HL-60 (cell line): ENCODE measurements around the gene MTX2.

ENCODE experiments used
- DNase-seq, 2 experiments: peaks; one replicate each; pipeline ENCODE4 v3.0.0-alpha.2; 2010 to 2020; ENCODE audit warnings: low read depth in 1 of 2, low spot score in 1 of 2
- H3K27ac ChIP-seq: fragments of 250-450 bp; sonication (Bioruptor Pico); replicated peaks from 2 replicates; pipeline ENCODE4 v1.5.1; 2020; ENCODE audit warnings: mild to moderate bottlenecking, moderate library complexity
- H3K27me3 ChIP-seq: fragments of 250-450 bp; sonication (Bioruptor Pico); 2 replicates; pipeline ENCODE4 v1.5.1; 2021; ENCODE audit warnings: mild to moderate bottlenecking, moderate library complexity; ENCODE audit not compliant: insufficient read depth, poor library complexity, severe bottlenecking
- H3K4me3 ChIP-seq: replicated peaks from 2 replicates; pipeline ENCODE4 v1.5.1; 2011; ENCODE audit warnings: mild to moderate bottlenecking, control low read depth, low read length; ENCODE audit not compliant: insufficient read depth
- CTCF ChIP-seq: IDR thresholded peaks from one replicate; pipeline ENCODE4 v1.5.1; 2011; ENCODE audit warnings: low read length, control low read depth, inconsistent platforms; ENCODE audit not compliant: insufficient read depth
- GABPA ChIP-seq: IDR thresholded peaks from 2 replicates; pipeline ENCODE4 v1.6.1; 2012; ENCODE audit warnings: low read depth
- POLR2AphosphoS5 ChIP-seq: IDR thresholded peaks from 2 replicates; pipeline ENCODE4 v1.6.1; 2012; ENCODE audit warnings: low read depth
- REST ChIP-seq: IDR thresholded peaks from 2 replicates; pipeline ENCODE4 v1.6.1; 2012; ENCODE audit warnings: low read depth; ENCODE audit not compliant: insufficient replicate concordance
- SPI1 ChIP-seq: IDR thresholded peaks from 2 replicates; pipeline ENCODE4 v1.6.1; 2012; ENCODE audit warnings: low read depth, mild to moderate bottlenecking, borderline replicate concordance

MTX2 gene

DNA sequence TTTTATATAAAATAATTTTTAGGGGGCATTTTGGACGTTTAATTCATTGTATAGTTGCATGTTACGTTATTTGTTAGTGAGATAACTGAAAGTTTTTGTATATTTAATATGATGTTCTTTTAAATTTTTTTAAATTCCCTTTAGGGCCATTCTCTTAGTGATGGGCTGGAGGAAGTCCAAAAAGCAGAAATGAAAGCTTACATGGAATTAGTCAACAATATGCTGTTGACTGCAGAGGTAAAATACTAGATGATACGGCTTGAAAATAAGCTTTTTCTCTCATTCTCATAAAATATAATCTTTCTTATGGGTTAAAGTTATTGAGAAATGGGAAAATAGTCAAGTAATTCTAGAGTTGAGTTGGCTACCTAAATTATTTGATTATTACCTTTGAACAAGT is 58.9 kb downstream of the MTX2 start:
- TF ChIP-seq SPI1 (no peak), POLR2AphosphoS5 (no peak), GABPA (no peak)
- H3K27me3 ChIP-seq, result no peaks in the 10 kb centered on the region
- no peak for DNase-seq
- H3K4me3 ChIP-seq, result no peak overlapping the region
- no peak overlapping the region for H3K27ac ChIP-seq

DNA sequence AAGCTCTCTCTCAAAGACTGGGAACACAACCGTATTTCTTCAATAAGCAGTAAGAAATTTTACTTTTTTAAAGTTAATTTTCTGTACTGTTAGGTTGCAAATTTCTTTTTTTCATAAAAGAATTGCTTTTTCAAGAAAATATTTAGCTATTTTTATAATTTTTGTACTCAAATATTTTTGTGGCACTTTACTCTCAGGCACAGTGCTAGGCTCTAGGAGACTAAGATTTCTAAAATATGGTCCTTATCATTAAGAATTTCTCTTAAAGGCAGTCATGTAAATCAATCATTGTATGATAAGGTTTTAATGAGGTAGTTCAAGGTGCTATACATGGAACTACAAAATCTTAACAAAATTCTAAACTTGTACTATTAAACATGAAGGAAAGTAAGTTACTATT is 61.4 kb downstream of the MTX2 start:
- no peak for TF ChIP-seq SPI1
- TF ChIP-seq CTCF, result no peak
- TF ChIP-seq GABPA, result no peak
- no peak for TF ChIP-seq POLR2AphosphoS5
- TF ChIP-seq REST, result no peak
- no peak overlapping the region for H3K4me3 ChIP-seq
- DNase-seq, result no peak
- no peak overlapping the region for H3K27ac ChIP-seq
- H3K27me3 ChIP-seq, result no peaks in the 10 kb centered on the region

DNA sequence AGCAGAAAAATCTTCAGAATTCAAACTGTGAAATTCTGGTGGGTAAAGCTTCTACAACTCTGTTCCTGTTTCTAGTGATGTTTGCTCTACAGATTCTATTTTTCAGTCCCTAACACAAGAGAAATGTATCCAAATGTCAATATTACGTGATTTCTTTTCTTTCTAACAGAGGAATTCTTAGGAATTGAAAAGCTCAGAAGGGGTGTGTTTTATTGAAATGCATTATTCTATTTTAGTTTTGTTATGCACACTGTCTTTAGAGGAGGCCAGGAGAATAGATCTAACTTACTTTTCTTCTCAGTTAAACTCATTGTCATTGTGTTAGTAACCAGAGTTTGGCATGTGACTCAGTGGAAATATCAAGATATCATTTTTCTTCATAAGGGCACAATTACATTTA is 62.4 kb downstream of the MTX2 start:
- no peak overlapping the region for H3K27ac ChIP-seq
- no peak for DNase-seq
- H3K4me3 ChIP-seq, result no peak overlapping the region
- TF ChIP-seq POLR2AphosphoS5 (no peak), CTCF (no peak)
- no peaks in the 10 kb centered on the region for H3K27me3 ChIP-seq

DNA sequence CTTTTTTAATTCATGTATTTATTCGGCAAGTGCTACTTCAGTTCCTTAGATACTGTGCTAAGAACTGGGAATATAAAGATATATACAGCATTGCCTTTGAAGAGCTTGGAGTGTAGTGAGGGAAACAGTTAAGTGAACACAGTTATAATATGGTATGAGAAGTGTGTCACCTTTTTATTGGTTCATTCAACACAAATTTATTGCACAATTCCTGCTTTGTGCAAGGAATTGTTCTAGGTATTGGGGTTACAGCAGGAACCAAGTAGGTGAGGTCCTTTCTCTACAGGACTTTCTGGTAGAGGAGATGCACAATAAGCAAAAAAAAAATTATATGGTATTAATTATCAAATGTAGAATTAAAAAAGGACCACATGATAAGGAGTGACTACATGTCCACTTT is 65.5 kb downstream of the MTX2 start:
- Histone ChIP-seq H3K27ac (no peak overlapping the region), H3K27me3 (no peaks in the 10 kb centered on the region), H3K4me3 (no peak overlapping the region)
- DNase-seq, result no peak
- TF ChIP-seq POLR2AphosphoS5 (no peak), GABPA (no peak), REST (no peak), CTCF (no peak), SPI1 (no peak)
